Right kidney (tissue), 9 donors: ENCODE results near the gene BIN1.

ENCODE experiments used
- DNase-seq: peaks from one replicate; pipeline ENCODE4 v3.0.0-alpha.2; 2016
- long read RNA-seq, 8 donors: transcript quantifications; one replicate each; lab custom pipeline, GENCODE V29; 2026

The BIN1 gene
- long read RNA-seq, donor 1, transcript BIN1-209 (15 exons, 2,293 nt): minor isoform, 17 of 39 reads
- long read RNA-seq, donor 1, transcript BIN1-211 (14 exons, 2,143 nt): major isoform, 18 of 39 reads
- long read RNA-seq, donor 1, partial matches to known transcripts: 0 of 39 reads
- long read RNA-seq, donor 1, other reads (novel, unspliced or antisense): 0 of 39 reads
- long read RNA-seq, donor 2, transcript BIN1-211 (14 exons, 2,143 nt): major isoform, 11 of 23 reads
- long read RNA-seq, donor 2, transcript BIN1-209 (15 exons, 2,293 nt): minor isoform, 5 of 23 reads
- long read RNA-seq, donor 2, partial matches to known transcripts: 5 of 23 reads
- long read RNA-seq, donor 2, other reads (novel, unspliced or antisense): 0 of 23 reads
- long read RNA-seq, donor 3, transcript BIN1-211 (14 exons, 2,143 nt): major isoform, 6 of 8 reads
- long read RNA-seq, donor 3, partial matches to known transcripts: 0 of 8 reads
- long read RNA-seq, donor 3, other reads (novel, unspliced or antisense): 0 of 8 reads
- long read RNA-seq, donor 4, full-length matches to known transcripts: 17 of 62 reads
- long read RNA-seq, donor 4, partial matches to known transcripts: 45 of 62 reads
- long read RNA-seq, donor 4, other reads (novel, unspliced or antisense): 0 of 62 reads
- long read RNA-seq, donor 5, transcript BIN1-211 (14 exons, 2,143 nt): major isoform, 21 of 42 reads
- long read RNA-seq, donor 5, transcript BIN1-209 (15 exons, 2,293 nt): minor isoform, 17 of 42 reads
- long read RNA-seq, donor 5, partial matches to known transcripts: 0 of 42 reads
- long read RNA-seq, donor 5, other reads (novel, unspliced or antisense): 0 of 42 reads
- long read RNA-seq, donor 6, transcript BIN1-211 (14 exons, 2,143 nt): major isoform, 12 of 86 reads
- long read RNA-seq, donor 6, transcript BIN1-209 (15 exons, 2,293 nt): minor isoform, 11 of 86 reads
- long read RNA-seq, donor 6, partial matches to known transcripts: 59 of 86 reads
- long read RNA-seq, donor 6, other reads (novel, unspliced or antisense): 0 of 86 reads
- long read RNA-seq, donor 7, full-length matches to known transcripts: 26 of 57 reads
- long read RNA-seq, donor 7, partial matches to known transcripts: 31 of 57 reads
- long read RNA-seq, donor 7, other reads (novel, unspliced or antisense): 0 of 57 reads
- long read RNA-seq, donor 8, transcript BIN1-209 (15 exons, 2,293 nt): minor isoform, 5 of 24 reads
- long read RNA-seq, donor 8, transcript BIN1-211 (14 exons, 2,143 nt): major isoform, 17 of 24 reads
- long read RNA-seq, donor 8, partial matches to known transcripts: 0 of 24 reads
- long read RNA-seq, donor 8, other reads (novel, unspliced or antisense): 0 of 24 reads

GRCh38 chr2:127106991-127107621, at the start of gene BIN1:
TSS of gene BIN1 (minus strand) at chr2:127107154. CDS start at chr2:127106943, 211 bp downstream.
- peak; percentile 99 for DNase-seq

- DNase-seq: peak; percentile 52
Measured at GRCh38 chr2:127155947-127156346, 49.0 kb upstream of the BIN1 start.

GRCh38 chr2:127155028-127155581, 48.2 kb upstream of the BIN1 start:
- DNase-seq: peak; percentile 47

- no peak for DNase-seq
Measured at GRCh38 chr2:127154396-127154795, 47.4 kb upstream of the BIN1 start.

GRCh38 chr2:127153691-127154158, 46.8 kb upstream of the BIN1 start:
- no peak for DNase-seq

- DNase-seq: no peak
Measured at GRCh38 chr2:127150996-127151395, 44.0 kb upstream of the BIN1 start.

- no peak for DNase-seq
Measured at GRCh38 chr2:127149384-127149783, 42.4 kb upstream of the BIN1 start.

GRCh38 chr2:127146820-127147502, 40.0 kb upstream of the BIN1 start:
- no peak for DNase-seq

GRCh38 chr2:127146071-127146725, 39.2 kb upstream of the BIN1 start:
- DNase-seq: no peak

GRCh38 chr2:127145280-127145895, 38.4 kb upstream of the BIN1 start:
- DNase-seq: no peak

GRCh38 chr2:127143841-127144782, 37.2 kb upstream of the BIN1 start:
- no peak for DNase-seq

- DNase-seq: no peak
Measured at GRCh38 chr2:127142663-127143630, 36.0 kb upstream of the BIN1 start.

GRCh38 chr2:127140538-127140937, 33.6 kb upstream of the BIN1 start:
- no peak for DNase-seq

- no peak for DNase-seq
Measured at GRCh38 chr2:127139766-127140165, 32.8 kb upstream of the BIN1 start.

GRCh38 chr2:127138281-127138680, 31.3 kb upstream of the BIN1 start:
- DNase-seq: no peak

GRCh38 chr2:127137741-127138140, 30.8 kb upstream of the BIN1 start:
- no peak for DNase-seq

GRCh38 chr2:127137225-127137624, 30.3 kb upstream of the BIN1 start:
- no peak for DNase-seq
